Suprapubic skin (tissue), 3 donors: ENCODE results near the gene PPM1A.

Source experiments
- POLR2AphosphoS5 ChIP-seq, 3 donors: sonication (generic); formaldehyde crosslinking; IDR thresholded peaks; one replicate each; pipeline ENCODE4 v1.6.1; 2017; ENCODE audit warnings: antibody characterized with exemption in 3 of 3
- TF ChIP-seq, protein P1 (sequence below), 2 donors: fragments of 200-600 bp in 1 of 2; fragments of 450-650 bp in 1 of 2; sonication (generic) in 1 of 2; IDR thresholded peaks; one replicate each; pipeline ENCODE4 v1.5.1; 2016 to 2019; ENCODE audit warnings: antibody characterized with exemption in 2 of 2, mild to moderate bottlenecking in 1 of 2, moderate library complexity in 1 of 2

DNA sequence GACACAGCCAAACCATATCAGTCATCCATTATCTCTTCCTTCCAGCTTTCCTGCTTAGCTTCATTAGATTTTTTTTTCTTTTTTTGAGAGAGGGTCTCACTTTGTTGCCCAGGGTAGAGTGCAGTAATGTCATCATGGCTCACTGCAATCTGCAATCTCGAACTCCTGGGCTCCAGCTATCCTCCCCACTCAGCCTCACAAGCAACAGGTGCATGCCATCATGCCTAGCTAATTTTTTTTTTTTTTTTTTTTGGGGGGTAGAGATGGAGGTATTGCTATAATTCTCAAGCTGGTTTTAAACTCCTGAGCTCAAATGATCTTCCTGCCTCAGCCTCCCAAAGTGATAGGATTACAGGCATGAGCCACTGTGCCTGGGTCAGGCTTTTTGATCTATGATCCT, 38.3 kb upstream of the PPM1A start:
- TF ChIP-seq, protein P1, sequence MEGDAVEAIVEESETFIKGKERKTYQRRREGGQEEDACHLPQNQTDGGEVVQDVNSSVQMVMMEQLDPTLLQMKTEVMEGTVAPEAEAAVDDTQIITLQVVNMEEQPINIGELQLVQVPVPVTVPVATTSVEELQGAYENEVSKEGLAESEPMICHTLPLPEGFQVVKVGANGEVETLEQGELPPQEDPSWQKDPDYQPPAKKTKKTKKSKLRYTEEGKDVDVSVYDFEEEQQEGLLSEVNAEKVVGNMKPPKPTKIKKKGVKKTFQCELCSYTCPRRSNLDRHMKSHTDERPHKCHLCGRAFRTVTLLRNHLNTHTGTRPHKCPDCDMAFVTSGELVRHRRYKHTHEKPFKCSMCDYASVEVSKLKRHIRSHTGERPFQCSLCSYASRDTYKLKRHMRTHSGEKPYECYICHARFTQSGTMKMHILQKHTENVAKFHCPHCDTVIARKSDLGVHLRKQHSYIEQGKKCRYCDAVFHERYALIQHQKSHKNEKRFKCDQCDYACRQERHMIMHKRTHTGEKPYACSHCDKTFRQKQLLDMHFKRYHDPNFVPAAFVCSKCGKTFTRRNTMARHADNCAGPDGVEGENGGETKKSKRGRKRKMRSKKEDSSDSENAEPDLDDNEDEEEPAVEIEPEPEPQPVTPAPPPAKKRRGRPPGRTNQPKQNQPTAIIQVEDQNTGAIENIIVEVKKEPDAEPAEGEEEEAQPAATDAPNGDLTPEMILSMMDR (IDR thresholded peaks at IDR 0.05) = no peak
- TF ChIP-seq POLR2AphosphoS5 (IDR thresholded peaks at IDR 0.05) = no peak
